Ovary (tissue), 9 donors: Measurements from ENCODE around the gene SLC1A2. TPM values are rescaled to one million over a fixed set of nuclear protein-coding genes. Genes with fewer than 3 reads are reported as not detected.

Source experiments
- DNase-seq, 5 donors: peaks; one replicate each; pipeline ENCODE4 v3.0.0-alpha.2; 2019 to 2020
- H3K27ac ChIP-seq, 2 donors: fragments of 200-600 bp; one replicate each; pipeline versions ENCODE4 v1.5.1 to v1.8.0; 2019 to 2022
- H3K27me3 ChIP-seq: fragments of 200-600 bp; one replicate; pipeline ENCODE4 v1.8.0; 2022
- H3K36me3 ChIP-seq: fragments of 200-600 bp; sonication (generic); one replicate; pipeline ENCODE4 v1.5.1; 2019
- H3K4me1 ChIP-seq: one replicate; pipeline ENCODE4 v1.8.1; 2013; ENCODE audit warnings: mild to moderate bottlenecking, moderate library complexity; ENCODE audit not compliant: insufficient read depth
- H3K4me3 ChIP-seq: fragments of 200-600 bp; sonication (generic); one replicate; pipeline ENCODE4 v1.5.1; 2017
- H3K9me3 ChIP-seq, 2 donors: fragments of 200-600 bp in 1 of 2; sonication (generic) in 1 of 2; one replicate each; pipeline versions ENCODE4 v1.5.1 to v1.8.1; 2013 to 2019; ENCODE audit warnings: mild to moderate bottlenecking in 1 of 2, moderate library complexity in 1 of 2
- CTCF ChIP-seq, 3 donors: fragments of 450-650 bp in 2 of 3; fragments of 200-600 bp in 1 of 3; IDR thresholded peaks; one replicate each; pipeline versions ENCODE4 v1.5.1 to v1.8.0; 2016 to 2022; ENCODE audit warnings: antibody characterized with exemption in 3 of 3, mild to moderate bottlenecking in 1 of 3
- EP300 ChIP-seq: sonication (generic); formaldehyde crosslinking; IDR thresholded peaks from one replicate; pipeline ENCODE4 v1.6.1; 2017; ENCODE audit warnings: antibody characterized with exemption
- POLR2A ChIP-seq: fragments of 450-650 bp; IDR thresholded peaks from one replicate; pipeline ENCODE4 v1.6.1; 2017; ENCODE audit warnings: antibody characterized with exemption, mild to moderate bottlenecking, moderate library complexity
- WGBS, 3 donors: extraction: QIAGEN DNeasy Blood & Tissue Kit in 1 of 3; methylation state at CpG; one replicate each; pipeline versions ENCODE4 v1.1.5 to v1.1.7; 2013 to 2017; 5-methylcytosine and 5-hydroxymethylcytosine counted together
- intact Hi-C, 4 donors: fragments of 100-400 bp; cut with DNase I; formaldehyde crosslinking; loops; one replicate each; pipeline versions ENCODE4 v1.11.0 to v1.15.1; 2022 to 2023
- polyA plus RNA-seq, 2 donors: library from polyadenylated mRNA; stranded (reverse); fragments of 200-250 nt in 1 of 2; fragments of 350-450 nt in 1 of 2; fragmentation: Illumina TruSeq in 1 of 2; extraction: RNeasy Lipid Tissue Mini Kit (QIAGEN cat#74804) in 1 of 2; gene quantifications; one replicate each; pipeline ENCODE4 v1.2.3, GENCODE V29; 2013 to 2014
- total RNA-seq, 7 donors: library from RNA; depleted of rRNA in 2 of 7; stranded (reverse); fragments of >200 nt in 2 of 7; fragmentation: NEBNext Ultra II Directional in 3 of 7; extraction: Animal tissue kit (Norgen Biotek cat#: 25700) in 3 of 7; gene quantifications; one replicate each; pipeline versions ENCODE4 v1.1.0 to v1.2.4, GENCODE V29; 2016 to 2023
- donor health status: DM: no; HTN: no; CAD: no; lungs with moderate emphysema.
- donor health status: DM: no; HTN: no; CAD: no.
- donor health status: Bipolar disorder and iron deficiency.
- donor health status: DM: yes; HTN: yes; CAD: no.
- donor health status: DM: no; HTN: no; CAD: no.
- donor health status: DM: yes; HTN: yes; CAD: no.

Gene SLC1A2
- total and polyA plus RNA-seq, 9 donors, result 0.02 to 0.80 (median 0.15) TPM

- Histone ChIP-seq H3K36me3 (no peaks in the 10 kb centered on the region), H3K4me1 (no peaks in the 10 kb centered on the region), H3K27me3 (no peaks in the 10 kb centered on the region), H3K9me3 (no peaks in the 10 kb centered on the region), H3K27ac (no peak overlapping the region), H3K4me3 (no peak overlapping the region)
- intact Hi-C loops, result no loop called here
- no peak for TF ChIP-seq EP300
- no peak for TF ChIP-seq POLR2A
- no peak for TF ChIP-seq CTCF (IDR thresholded peaks at IDR 0.05)
- 73 to 77% (median 74%) methylated on average over 11 of the region's 11 CpGs for WGBS, 3 donors
- no peak for DNase-seq
Observed at GRCh38 chr11:35321532-35322317, 97.6 kb downstream of the SLC1A2 start.

DNA sequence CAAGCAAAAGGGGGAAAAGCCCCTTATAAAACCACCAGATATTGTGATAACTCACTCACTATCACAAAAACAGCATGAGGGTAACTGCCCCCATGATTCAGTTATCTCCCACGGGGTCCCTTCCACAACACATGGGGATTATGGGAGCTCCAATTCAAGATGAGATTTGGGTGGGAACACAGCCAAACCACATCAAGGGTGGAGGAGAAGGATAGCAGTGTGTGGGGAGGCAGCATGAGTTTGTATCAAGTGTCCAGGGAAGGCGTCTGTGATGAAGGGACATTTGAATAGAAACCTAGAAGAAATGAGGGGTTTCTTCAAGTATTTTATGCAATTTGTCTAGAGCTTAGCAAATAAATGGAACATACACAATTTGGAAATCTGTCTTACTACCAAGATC is 98.2 kb downstream of the SLC1A2 start:
- no peak overlapping the region for H3K27ac ChIP-seq

DNA sequence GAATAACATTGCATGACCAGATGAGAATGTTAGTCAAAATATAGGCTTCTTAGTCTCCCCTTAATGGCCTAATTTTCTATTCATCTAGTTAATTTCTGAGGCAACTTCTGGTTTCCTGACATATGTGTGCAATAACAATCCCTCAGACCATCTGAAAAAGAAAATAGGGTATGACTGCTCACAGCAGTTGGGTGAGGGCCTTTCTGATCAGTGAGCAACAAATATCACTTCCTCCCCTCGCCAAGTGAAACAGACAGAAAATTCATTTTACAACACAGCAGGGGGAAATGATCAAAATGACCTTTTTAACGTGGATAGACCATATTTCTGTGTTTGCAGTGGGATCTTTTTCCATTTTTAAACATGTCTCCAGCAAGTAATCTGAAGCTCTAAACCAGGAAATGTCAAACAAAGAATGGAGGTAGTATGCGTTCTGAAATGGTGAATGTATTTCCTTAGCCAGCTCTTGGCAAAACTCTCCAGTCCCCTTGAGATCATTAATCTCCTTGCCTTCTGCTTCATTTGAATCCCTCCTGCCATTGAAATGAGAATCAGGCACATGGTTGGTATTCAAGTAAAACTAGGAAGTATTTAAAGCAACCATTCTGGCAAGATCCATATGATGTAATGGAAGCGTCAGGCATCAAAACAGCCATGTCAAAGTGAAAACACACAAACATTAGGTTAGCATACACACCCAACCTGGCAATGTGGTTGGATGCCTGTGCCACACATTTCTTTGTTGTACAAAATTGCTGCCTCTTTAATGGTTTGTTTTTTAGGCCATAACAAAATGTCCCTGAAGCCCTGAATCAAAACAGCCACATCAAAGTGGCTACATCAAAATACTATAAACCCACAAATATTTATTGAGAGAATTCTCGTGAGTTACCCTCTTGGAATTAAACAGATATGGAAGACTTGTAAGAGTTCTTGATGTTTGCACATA is 100.1 kb downstream of the SLC1A2 start:
- H3K4me1 ChIP-seq, result no peaks in the 10 kb centered on the region
- TF ChIP-seq POLR2A (no peak), CTCF (IDR thresholded peaks at IDR 0.05) (no peak), EP300 (no peak)
- no peak overlapping the region for H3K4me3 ChIP-seq
- no peaks in the 10 kb centered on the region for H3K36me3 ChIP-seq
- WGBS, 3 donors, result 57 to 64% (median 64%) methylated on average over 5 of the region's 5 CpGs
- H3K27me3 ChIP-seq, result no peaks in the 10 kb centered on the region
- H3K27ac ChIP-seq, result no peak overlapping the region
- H3K9me3 ChIP-seq, result no peaks in the 10 kb centered on the region
- DNase-seq, result no peak
- intact Hi-C loops, result no loop called here

More for the DNA sequence above, 98.2 kb downstream of the SLC1A2 start:
- no peaks in the 10 kb centered on the region for H3K4me1 ChIP-seq
- intact Hi-C loops, result no loop called here
- no peak for DNase-seq
- H3K27me3 ChIP-seq, result no peaks in the 10 kb centered on the region
- no peak overlapping the region for H3K4me3 ChIP-seq
- WGBS, 3 donors, result 43 to 56% (median 49%) methylated on average over 2 of the region's 2 CpGs
- TF ChIP-seq CTCF (IDR thresholded peaks at IDR 0.05) (no peak), POLR2A (no peak), EP300 (no peak)
- H3K36me3 ChIP-seq, result no peaks in the 10 kb centered on the region
- no peaks in the 10 kb centered on the region for H3K9me3 ChIP-seq

DNA sequence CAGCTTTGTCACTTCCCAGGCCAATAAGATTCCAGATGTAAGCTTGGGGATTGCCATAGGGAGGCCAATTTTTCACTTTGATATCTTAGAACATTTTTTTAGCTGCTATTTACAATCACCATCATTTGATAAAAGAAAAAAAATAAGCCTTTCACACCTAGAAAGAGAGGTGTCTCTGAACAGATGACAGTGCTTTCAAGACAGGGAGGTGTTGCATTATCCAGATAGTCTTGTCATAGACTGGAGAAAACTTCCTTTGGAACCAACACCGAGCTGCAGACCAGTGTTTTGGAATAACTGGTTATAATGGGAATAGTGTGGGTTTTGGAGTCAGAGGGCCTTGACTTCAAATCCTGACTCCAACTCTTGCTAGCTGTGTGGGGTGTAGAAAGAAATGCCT is 101.0 kb downstream of the SLC1A2 start:
- intact Hi-C loops, result no loop called here
- H3K4me3 ChIP-seq, result no peak overlapping the region
- no peaks in the 10 kb centered on the region for H3K36me3 ChIP-seq
- TF ChIP-seq POLR2A (no peak), EP300 (no peak), CTCF (IDR thresholded peaks at IDR 0.05) (no peak)
- DNase-seq, result no peak
- no peak overlapping the region for H3K27ac ChIP-seq
- H3K9me3 ChIP-seq, result no peaks in the 10 kb centered on the region
- 79 to 87% (median 83%) methylated on average over 1 of the region's 1 CpG for WGBS, 3 donors
- no peaks in the 10 kb centered on the region for H3K27me3 ChIP-seq
- H3K4me1 ChIP-seq, result no peaks in the 10 kb centered on the region
